Stimulated activated naive CD8-positive, alpha-beta T cell treated with anti-CD3 and anti-CD28 coated beads, Interleukin-15, amount 100 ng/mL, for 72 hours (primary cell): Measurements from ENCODE around the gene OR5AU1.
A peak's percentile ranks its signal among the peaks of the same experiment; 100 is the strongest.

Experiments used
- ATAC-seq: fragments of 150-1000 bp; cut with Tn5 transposase; 2 replicates; pipeline ENCODE4 v1.10.0; 2021; ENCODE audit warnings: mild to moderate bottlenecking, moderate library complexity
- DNase-seq, 2 donors: peaks; one replicate each; pipeline ENCODE4 v3.0.0; 2021 to 2022
- H3K27ac Mint-ChIP-seq, 2 donors: one replicate each; pipeline ENCODE4 v1.8.0; 2022; ENCODE audit warnings: mild to moderate bottlenecking in 2 of 2, mixed read lengths in 2 of 2, moderate library complexity in 2 of 2
- H3K27me3 Mint-ChIP-seq: one replicate; pipeline ENCODE4 v1.8.0; 2022; ENCODE audit warnings: mixed read lengths
- H3K4me1 Mint-ChIP-seq: one replicate; pipeline ENCODE4 v1.8.0; 2022; ENCODE audit warnings: mild to moderate bottlenecking, mixed read lengths
- H3K4me3 Mint-ChIP-seq, 2 donors: one replicate each; pipeline ENCODE4 v1.8.0; 2022; ENCODE audit warnings: mild to moderate bottlenecking in 2 of 2, mixed read lengths in 2 of 2, moderate library complexity in 1 of 2
- H3K9me3 Mint-ChIP-seq, 2 donors: one replicate each; pipeline ENCODE4 v1.8.0; 2022; ENCODE audit warnings: mixed read lengths in 2 of 2

Gene OR5AU1

DNA sequence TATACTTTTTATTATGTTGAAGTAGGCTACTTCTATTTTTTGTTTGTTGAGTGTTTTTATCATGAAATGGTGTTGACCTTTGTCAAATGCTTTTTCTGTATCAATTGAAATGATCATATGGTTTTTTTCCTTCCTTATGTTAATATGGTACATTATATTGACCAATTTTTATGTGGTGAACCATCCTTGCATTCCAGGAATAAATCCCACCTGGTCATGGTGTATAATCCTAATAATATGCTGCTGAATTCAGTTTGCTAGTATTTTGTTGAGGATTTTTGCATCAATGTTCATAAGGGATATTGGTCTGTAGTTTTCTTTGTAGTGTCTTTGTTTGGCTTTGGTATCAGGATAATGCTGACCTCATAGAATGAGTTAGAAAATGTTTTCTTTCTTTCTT, 10.4 kb downstream of the OR5AU1 start:
- Mint-ChIP-seq H3K4me1 (no peaks in the 10 kb centered on the region), H3K27me3 (peaks cover 8% of the 10 kb centered on the region), H3K4me3 (no peak overlapping the region), H3K27ac (no peak overlapping the region), H3K9me3 (peaks cover 18 to 22% of the 10 kb centered on the region in 2 donors)
- ATAC-seq: no peak
- DNase-seq: no peak

DNA sequence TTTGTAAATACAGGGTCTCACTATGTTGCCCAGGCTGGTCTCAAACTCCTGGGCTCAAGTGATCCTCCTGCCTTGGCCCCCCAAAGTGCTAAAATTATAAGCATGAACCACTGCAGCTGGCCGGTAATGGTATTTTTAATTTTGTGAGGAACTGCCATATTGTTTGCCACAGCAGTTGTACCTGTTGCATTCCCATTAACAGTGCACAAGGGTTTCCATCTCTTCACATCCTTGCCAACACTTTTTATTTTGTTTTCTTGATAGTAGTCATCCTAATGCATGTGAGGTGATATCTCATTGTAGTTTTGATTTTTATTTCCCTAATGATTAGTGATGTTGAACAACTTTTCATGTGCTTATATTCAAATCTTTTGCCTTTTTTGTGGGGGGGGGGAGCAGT, 13.5 kb downstream of the OR5AU1 start:
- Mint-ChIP-seq H3K9me3 (peaks cover 18 to 22% of the 10 kb centered on the region in 2 donors), H3K4me1 (no peaks in the 10 kb centered on the region), H3K27me3 (peaks cover 8% of the 10 kb centered on the region), H3K27ac (no peak overlapping the region), H3K4me3 (no peak overlapping the region)
- DNase-seq (no peak), ATAC-seq (no peak)

DNA sequence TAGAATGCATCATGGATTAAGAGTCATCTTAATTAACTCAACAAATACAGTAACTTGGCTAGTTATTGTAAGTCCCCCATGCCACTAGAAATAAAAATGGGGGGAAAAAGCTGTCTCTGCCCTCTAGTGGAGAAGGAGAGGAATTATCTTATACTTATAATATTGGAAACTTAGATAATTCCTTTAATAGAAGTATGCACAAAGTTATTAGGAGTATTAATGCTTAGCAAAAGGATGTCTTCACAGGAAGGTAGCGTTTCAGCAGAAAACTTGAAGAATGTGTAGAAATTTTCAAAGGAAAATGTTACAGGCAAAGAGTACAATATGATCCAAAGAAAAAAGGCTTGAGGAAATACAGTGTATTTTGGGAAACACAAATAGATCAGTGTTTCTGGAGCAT, 19.8 kb downstream of the OR5AU1 start:
- ATAC-seq: no peak
- H3K27me3 Mint-ChIP-seq: no peaks in the 10 kb centered on the region
- H3K27ac Mint-ChIP-seq: no peak overlapping the region
- no peak for DNase-seq
- no peak overlapping the region for H3K4me3 Mint-ChIP-seq
- no peaks in the 10 kb centered on the region for H3K4me1 Mint-ChIP-seq
- H3K9me3 Mint-ChIP-seq: no peaks in the 10 kb centered on the region

DNA sequence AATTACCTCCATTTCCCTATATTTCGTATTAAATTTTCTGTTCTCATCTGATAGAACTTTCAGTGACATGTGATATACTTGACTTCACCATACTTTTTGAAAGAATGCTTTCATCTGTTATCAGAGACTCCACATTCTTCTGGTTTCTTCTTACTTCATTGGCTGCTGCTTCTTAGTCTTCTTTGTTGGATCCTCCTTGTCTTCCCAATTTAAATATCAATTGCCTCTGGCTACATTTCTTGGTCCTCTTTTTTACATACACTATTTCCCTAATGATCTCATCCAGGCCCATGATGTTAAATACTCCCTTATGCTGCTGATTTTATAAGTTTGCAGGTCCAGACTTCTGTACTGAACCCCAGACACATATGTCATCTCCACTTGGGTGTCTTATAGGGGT, 22.0 kb downstream of the OR5AU1 start:
- Mint-ChIP-seq H3K9me3 (no peaks in the 10 kb centered on the region), H3K27ac (no peak overlapping the region), H3K27me3 (no peaks in the 10 kb centered on the region), H3K4me3 (no peak overlapping the region), H3K4me1 (no peaks in the 10 kb centered on the region)
- DNase-seq: no peak
- no peak for ATAC-seq

DNA sequence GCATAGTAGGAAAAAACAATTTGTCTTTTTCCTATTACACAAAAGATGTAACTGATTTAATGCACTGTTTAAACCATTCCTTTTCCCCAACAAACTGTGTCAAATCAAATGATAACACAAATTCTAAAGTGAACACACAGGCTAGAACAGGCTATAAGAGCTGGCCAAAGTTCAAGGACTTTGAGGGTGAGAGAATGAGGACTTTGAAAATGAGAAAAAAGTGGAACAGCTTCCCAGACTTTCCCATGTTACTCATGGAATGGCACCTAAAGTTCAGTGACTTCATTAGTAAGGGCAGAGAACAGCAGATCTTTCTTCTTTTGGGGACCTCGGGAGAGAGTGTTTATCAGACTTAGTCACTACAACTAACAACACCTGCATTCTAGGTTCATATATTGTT, 32.4 kb downstream of the OR5AU1 start:
- no peak for DNase-seq
- peaks cover 46% of the 10 kb centered on the region for H3K27me3 Mint-ChIP-seq

DNA sequence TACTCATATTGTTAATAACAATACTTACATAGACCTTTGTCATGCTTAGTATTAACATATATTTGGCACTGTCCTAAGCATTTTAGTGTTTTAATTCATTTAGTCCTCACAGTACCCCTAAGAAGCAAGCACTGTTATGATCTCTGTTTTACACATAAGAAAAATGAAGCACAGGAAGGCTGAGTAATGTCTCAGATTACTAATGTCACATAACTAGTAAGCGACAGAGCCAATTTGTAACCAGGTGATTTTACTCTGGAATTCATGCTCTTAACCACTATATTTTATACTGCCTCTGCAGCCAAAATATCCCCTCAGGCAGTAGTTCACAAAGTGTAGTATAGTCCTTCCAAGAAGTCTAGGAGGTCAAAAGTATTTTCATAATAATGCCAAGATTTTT, 34.7 kb downstream of the OR5AU1 start:
- no peaks in the 10 kb centered on the region for H3K4me1 Mint-ChIP-seq
- peaks cover 0 to 5% of the 10 kb centered on the region in 2 donors for H3K9me3 Mint-ChIP-seq
- DNase-seq (no peak), ATAC-seq (no peak)
- no peak overlapping the region for H3K27ac Mint-ChIP-seq
- H3K27me3 Mint-ChIP-seq: peaks cover 29% of the 10 kb centered on the region
- no peak overlapping the region for H3K4me3 Mint-ChIP-seq

More for the DNA sequence above, 32.4 kb downstream of the OR5AU1 start:
- peaks cover 0 to 5% of the 10 kb centered on the region in 2 donors for H3K9me3 Mint-ChIP-seq
- H3K4me1 Mint-ChIP-seq: no peaks in the 10 kb centered on the region
- no peak for ATAC-seq
- H3K27ac Mint-ChIP-seq: no peak overlapping the region
- H3K4me3 Mint-ChIP-seq: no peak overlapping the region

DNA sequence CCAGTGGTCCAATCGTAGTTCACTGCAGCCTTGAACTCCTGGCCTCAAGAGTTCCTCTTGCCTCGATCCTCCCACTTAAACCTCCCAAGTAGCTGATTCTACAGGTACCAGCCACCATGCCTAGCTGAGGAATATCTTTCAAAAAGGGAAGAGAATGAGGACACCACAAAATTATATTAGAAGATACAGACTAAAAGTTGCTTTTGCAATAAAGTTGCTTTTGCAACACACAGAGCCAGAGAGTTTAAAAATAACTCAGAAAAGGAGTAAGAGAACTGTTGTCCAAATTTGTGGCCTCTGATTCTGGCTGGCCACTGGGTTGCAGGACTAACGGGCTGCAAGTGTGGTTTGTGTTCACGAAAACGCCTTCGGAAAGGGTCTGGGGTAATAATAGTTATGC, 35.2 kb downstream of the OR5AU1 start:
- H3K9me3 Mint-ChIP-seq: peaks cover 0 to 5% of the 10 kb centered on the region in 2 donors
- peaks cover 25% of the 10 kb centered on the region for H3K27me3 Mint-ChIP-seq
- ATAC-seq (no peak), DNase-seq (no peak)
- H3K4me3 Mint-ChIP-seq: no peak overlapping the region
- H3K4me1 Mint-ChIP-seq: no peaks in the 10 kb centered on the region
- H3K27ac Mint-ChIP-seq: no peak overlapping the region

DNA sequence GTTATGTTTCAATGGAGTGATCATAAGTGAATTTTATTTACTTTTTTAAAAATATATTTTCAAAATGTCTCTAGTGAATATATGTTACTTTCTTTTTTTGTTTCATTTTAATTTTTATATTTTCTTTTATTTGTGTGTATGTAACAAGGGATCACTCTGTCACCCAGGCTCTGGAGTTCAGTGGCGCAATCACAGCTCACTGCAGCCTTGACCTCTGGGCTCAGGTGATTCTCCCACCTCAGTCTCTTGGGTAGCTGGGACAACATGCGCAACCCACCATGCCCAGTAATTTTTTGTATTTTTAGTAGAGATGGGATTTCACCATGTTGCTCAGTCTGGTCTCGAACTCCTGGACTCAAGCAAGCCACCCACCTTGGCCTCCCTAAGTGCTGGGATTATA, 36.9 kb downstream of the OR5AU1 start:
- ATAC-seq (no peak), DNase-seq (no peak)
- peaks cover 0 to under 1% of the 10 kb centered on the region in 2 donors for H3K9me3 Mint-ChIP-seq
- no peak overlapping the region for H3K27ac Mint-ChIP-seq
- H3K27me3 Mint-ChIP-seq: peaks cover 25% of the 10 kb centered on the region
- no peaks in the 10 kb centered on the region for H3K4me1 Mint-ChIP-seq
- no peak overlapping the region for H3K4me3 Mint-ChIP-seq

DNA sequence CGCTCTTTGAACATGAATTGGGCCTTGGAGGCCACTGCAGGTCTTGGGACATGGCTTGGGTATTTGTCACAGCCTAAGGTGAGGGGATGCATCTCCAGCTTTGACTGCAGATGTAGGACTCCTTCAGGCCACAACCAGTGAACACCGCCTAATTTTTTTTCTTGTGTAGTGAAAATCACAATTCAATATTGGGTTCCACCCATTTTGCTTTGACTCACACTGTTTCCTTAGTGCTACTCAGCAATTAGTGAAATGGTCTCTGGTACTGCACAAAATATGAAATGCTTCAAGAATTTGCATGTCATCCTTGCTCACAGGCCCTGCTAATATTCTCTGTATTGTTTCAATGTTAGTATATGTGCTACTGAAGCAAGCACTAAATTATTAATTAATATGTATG, 42.5 kb downstream of the OR5AU1 start:
- Mint-ChIP-seq H3K9me3 (no peaks in the 10 kb centered on the region), H3K27ac (no peak overlapping the region), H3K27me3 (no peaks in the 10 kb centered on the region), H3K4me3 (no peak overlapping the region), H3K4me1 (no peaks in the 10 kb centered on the region)
- ATAC-seq (no peak), DNase-seq (no peak)

DNA sequence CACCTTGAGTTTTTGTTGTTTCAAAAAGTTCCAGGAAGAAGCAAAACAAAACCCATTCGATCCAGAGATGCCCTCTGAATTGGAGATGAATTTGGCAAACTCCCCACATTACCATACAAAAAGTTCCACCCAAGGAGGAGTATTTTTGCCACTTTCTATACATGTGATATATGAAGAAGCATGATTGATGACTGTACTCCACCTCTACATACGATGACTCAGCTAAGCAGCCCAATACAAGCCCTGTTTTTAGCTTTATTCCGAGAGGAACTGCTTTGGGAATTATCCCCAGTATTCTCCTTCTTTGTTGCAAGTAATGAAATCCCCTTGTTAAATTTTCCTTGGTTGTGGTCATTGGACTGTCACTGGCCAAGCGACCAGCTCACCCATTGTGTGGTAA, 43.6 kb downstream of the OR5AU1 start:
- no peaks in the 10 kb centered on the region for H3K9me3 Mint-ChIP-seq
- no peaks in the 10 kb centered on the region for H3K27me3 Mint-ChIP-seq
- ATAC-seq (no peak), DNase-seq (no peak)
- peaks cover under 1% of the 10 kb centered on the region for H3K4me1 Mint-ChIP-seq
- no peak overlapping the region for H3K27ac Mint-ChIP-seq
- H3K4me3 Mint-ChIP-seq: no peak overlapping the region

DNA sequence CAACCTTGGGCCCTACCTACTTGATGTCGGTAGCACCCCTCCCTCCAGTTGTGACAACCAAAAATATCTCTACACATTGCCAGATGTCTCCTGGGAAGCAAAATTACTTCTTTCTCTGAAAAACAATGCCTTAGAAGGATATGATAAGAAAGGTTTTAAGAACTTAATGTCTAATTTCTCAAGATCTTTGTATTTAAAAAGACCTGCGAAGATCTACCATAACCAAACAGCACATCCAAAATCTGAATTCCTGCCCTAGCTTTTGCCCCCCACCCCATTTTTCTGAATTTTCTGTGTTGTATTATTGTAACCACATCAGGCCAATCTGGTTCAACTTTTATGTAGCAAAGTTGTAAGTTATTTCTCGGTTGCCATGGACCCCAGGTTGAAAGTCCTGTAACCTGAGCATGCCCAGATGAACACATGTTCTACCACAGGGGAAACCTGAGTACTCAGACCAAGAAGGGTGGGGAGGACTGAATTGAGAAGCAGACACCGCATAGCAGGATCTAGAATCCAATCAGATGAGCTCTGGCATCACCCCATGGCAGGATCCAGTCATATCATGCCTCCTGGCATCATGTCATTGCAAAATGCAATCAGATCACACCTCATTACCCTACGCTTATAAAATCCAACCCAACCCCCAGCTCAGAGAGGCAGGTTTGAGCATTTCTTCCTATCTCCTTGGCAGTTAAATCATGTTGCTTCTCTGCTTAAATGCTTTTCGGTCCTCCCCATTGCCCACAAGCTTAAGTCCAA, 46.3 kb downstream of the OR5AU1 start:
- no peak overlapping the region for H3K4me3 Mint-ChIP-seq
- no peaks in the 10 kb centered on the region for H3K9me3 Mint-ChIP-seq
- peaks cover 13% of the 10 kb centered on the region for H3K4me1 Mint-ChIP-seq
- ATAC-seq (peak; percentile 88), DNase-seq (peak in 1 of 2 donors; percentile 54)
- no peak overlapping the region for H3K27ac Mint-ChIP-seq
- H3K27me3 Mint-ChIP-seq: no peaks in the 10 kb centered on the region

DNA sequence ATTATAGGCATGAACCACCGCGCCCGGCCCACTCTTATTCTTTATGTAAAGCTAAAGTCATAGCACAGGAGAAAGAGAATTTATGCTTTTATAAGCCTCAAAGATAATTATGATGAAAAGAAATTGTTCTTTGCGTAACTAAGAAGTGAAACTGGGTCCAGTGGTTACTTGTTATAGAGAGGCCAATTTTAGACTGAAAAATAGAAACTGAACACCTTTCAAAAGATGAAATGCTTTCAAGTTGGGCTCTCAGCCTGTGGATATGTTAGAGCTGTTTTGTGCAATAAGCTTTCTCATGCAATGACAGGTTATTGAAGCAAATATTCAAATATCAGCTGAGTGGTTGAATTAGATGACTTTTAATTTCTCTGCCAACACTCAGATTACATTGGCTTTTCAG, 47.1 kb downstream of the OR5AU1 start:
- Mint-ChIP-seq H3K4me3 (no peak overlapping the region), H3K27me3 (no peaks in the 10 kb centered on the region), H3K27ac (no peak overlapping the region), H3K9me3 (no peaks in the 10 kb centered on the region), H3K4me1 (peaks cover 16% of the 10 kb centered on the region)
- no peak for ATAC-seq
- DNase-seq: no peak

DNA sequence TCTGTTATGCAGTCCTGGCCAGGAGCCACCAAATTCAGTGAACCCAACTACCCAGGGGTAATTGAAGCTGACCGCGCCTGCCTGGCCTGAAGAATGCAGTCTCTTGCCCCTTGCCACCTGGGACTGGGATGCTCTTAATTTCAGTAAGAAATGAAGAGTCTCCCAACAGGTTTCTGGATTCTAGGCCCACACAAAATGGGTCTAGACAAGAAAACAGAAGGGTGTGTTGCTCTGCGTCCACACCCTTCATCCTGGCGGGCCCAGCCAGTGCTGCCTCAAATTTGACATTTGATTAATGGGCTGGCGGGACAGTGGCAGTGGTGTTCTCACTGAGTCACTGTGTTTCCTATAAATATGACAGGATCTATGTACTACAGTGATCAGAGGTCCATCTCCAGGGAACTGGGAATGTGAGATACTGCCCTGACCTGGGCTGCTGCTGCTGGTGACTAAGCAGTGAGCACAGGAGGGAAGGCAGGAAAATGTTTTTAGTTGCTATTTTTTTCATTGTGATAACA, 48.5 kb downstream of the OR5AU1 start:
- H3K4me1 Mint-ChIP-seq: peaks cover 28% of the 10 kb centered on the region
- no peaks in the 10 kb centered on the region for H3K27me3 Mint-ChIP-seq
- H3K27ac Mint-ChIP-seq: peak overlapping the region in 1 of 2 donors; percentile 62
- DNase-seq: no peak
- peak overlapping the region in 1 of 2 donors; percentile 39 for H3K4me3 Mint-ChIP-seq
- no peak for ATAC-seq
- no peaks in the 10 kb centered on the region for H3K9me3 Mint-ChIP-seq

DNA sequence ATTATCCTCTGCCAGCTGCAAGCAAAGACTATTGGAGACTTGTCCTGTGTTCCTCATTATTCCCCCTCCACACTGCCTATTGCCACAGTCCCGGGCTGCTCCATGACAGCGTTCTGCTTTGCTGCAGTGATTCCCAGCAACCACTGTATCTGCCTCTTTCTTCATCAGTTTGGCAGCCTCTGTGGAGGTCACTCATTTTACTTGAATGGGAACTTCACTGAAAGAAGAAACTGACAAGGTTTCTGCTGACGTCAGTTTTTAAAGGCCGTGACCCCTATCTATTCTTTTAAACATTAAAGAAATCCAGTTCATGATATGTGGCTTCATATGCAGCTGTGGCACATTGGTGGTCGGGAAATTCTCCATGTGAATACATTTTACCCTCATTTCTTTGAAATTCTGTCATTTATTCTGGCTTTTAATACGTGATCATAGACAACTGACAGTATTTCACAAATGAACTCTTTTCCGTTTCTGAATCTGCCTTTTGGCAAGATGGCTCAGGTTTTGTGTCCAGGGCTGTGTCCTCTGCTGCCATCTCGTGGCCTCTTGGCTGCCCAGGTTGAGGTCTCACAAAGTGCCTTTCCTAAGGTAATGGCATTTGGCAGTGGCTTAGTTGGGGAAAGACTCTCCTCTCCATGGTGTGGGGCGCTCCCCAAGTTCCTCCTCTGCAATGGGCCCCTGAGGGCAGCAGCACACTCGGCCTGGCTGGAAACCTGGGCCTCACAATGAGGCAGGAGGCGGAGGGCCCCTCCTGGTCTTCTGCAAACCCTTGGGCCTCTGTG, 49.2 kb downstream of the OR5AU1 start:
- Mint-ChIP-seq H3K27me3 (no peaks in the 10 kb centered on the region), H3K27ac (peak overlapping the region; percentile 42 to 62), H3K9me3 (no peaks in the 10 kb centered on the region), H3K4me1 (peaks cover 34% of the 10 kb centered on the region), H3K4me3 (peak overlapping the region; percentile 12 to 39)
- DNase-seq (peak; percentile 70 to 76), ATAC-seq (no peak)

DNA sequence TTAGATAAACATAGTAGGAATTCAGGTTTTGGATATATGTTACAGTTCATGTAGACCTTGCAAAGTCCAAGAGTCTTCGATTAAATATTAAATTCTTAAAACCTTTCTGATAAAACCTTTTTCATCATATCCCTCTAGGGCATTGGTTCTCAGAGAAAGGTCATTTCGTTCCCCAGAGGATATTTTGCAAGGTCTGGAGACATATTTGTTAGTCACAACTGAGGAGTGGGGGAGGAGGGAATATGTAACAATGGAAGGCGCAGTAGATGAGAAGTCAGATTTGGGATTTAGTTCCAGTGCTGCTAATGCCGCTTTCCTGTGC, 49.7 kb downstream of the OR5AU1 start:
- H3K27me3 Mint-ChIP-seq: no peaks in the 10 kb centered on the region
- no peak for DNase-seq
- peaks cover 37% of the 10 kb centered on the region for H3K4me1 Mint-ChIP-seq
- no peak overlapping the region for H3K4me3 Mint-ChIP-seq
- ATAC-seq: no peak
- no peaks in the 10 kb centered on the region for H3K9me3 Mint-ChIP-seq
- H3K27ac Mint-ChIP-seq: no peak overlapping the region

DNA sequence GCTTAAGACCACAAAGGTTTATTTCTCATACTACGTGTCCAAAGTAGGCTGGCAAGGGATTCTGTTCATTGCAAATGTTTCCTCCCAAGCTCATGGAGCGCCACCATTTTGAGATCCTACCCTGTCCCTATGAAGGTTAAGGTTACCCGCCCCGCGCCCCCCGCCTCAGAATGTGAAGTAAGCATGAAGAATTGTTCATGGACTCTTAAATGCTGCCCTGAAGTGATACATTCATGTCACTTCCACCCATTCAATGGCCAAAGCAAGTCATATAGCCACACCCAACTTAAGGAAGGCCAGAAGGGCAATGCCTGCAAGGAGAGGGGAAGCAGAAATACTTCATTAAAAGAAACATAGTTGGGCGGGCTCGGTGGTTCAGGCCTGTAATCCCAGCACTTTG, 50.8 kb downstream of the OR5AU1 start:
- ATAC-seq (no peak), DNase-seq (no peak)
- Mint-ChIP-seq H3K27me3 (no peaks in the 10 kb centered on the region), H3K4me3 (no peak overlapping the region), H3K9me3 (no peaks in the 10 kb centered on the region), H3K4me1 (peaks cover 37% of the 10 kb centered on the region), H3K27ac (no peak overlapping the region)
